SK-N-SH treated with all-trans-retinoic acid at 6 μM for 48 hours (cell line): ENCODE data around the gene GOLT1A.

Experiments used
- BACH2 ChIP-seq: fragments of 250-450 bp; sonication (Bioruptor Pico); IDR thresholded peaks from 2 replicates; pipeline ENCODE4 v1.9.0; 2021; ENCODE audit warnings: mild to moderate bottlenecking, borderline replicate concordance
- ESRRG ChIP-seq: fragments of 250-450 bp; sonication (Bioruptor Pico); IDR thresholded peaks from 2 replicates; pipeline ENCODE4 v1.6.1; 2021; ENCODE audit warnings: mild to moderate bottlenecking
- PPARA ChIP-seq: fragments of 250-450 bp; sonication (Bioruptor Pico); IDR thresholded peaks from 2 replicates; pipeline ENCODE4 v1.5.0; 2020; ENCODE audit warnings: mild to moderate bottlenecking, borderline replicate concordance
- RARB ChIP-seq: fragments of 250-450 bp; sonication (Bioruptor Pico); IDR thresholded peaks from 2 replicates; pipeline ENCODE4 v1.8.0; 2021; ENCODE audit warnings: mild to moderate bottlenecking, moderate library complexity
- ZC3H10 ChIP-seq: fragments of 250-450 bp; sonication (Bioruptor Pico); IDR thresholded peaks from 2 replicates; pipeline ENCODE4 v1.5.1; 2021; ENCODE audit warnings: mild to moderate bottlenecking, moderate library complexity
- TF ChIP-seq, protein P1 (sequence below): fragments of 250-450 bp; sonication (Bioruptor Pico); IDR thresholded peaks from 2 replicates; pipeline ENCODE4 v1.5.1; 2021; ENCODE audit warnings: mild to moderate bottlenecking, moderate library complexity
- TF ChIP-seq, protein P2 (sequence below): fragments of 250-450 bp; sonication (Bioruptor Pico); IDR thresholded peaks from 2 replicates; pipeline ENCODE4 v1.8.0; 2020; ENCODE audit warnings: mild to moderate bottlenecking, moderate library complexity, borderline replicate concordance

- TF ChIP-seq, protein P1, sequence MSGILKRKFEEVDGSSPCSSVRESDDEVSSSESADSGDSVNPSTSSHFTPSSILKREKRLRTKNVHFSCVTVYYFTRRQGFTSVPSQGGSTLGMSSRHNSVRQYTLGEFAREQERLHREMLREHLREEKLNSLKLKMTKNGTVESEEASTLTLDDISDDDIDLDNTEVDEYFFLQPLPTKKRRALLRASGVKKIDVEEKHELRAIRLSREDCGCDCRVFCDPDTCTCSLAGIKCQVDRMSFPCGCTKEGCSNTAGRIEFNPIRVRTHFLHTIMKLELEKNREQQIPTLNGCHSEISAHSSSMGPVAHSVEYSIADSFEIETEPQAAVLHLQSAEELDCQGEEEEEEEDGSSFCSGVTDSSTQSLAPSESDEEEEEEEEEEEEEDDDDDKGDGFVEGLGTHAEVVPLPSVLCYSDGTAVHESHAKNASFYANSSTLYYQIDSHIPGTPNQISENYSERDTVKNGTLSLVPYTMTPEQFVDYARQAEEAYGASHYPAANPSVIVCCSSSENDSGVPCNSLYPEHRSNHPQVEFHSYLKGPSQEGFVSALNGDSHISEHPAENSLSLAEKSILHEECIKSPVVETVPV (CRISPR knock-in tag) = no peak
- TF ChIP-seq RARB (CRISPR knock-in tag) (no peak), ZC3H10 (CRISPR knock-in tag) (no peak), ESRRG (no peak), PPARA (CRISPR knock-in tag) (no peak), BACH2 (CRISPR knock-in tag) (no peak)
- TF ChIP-seq, protein P2, sequence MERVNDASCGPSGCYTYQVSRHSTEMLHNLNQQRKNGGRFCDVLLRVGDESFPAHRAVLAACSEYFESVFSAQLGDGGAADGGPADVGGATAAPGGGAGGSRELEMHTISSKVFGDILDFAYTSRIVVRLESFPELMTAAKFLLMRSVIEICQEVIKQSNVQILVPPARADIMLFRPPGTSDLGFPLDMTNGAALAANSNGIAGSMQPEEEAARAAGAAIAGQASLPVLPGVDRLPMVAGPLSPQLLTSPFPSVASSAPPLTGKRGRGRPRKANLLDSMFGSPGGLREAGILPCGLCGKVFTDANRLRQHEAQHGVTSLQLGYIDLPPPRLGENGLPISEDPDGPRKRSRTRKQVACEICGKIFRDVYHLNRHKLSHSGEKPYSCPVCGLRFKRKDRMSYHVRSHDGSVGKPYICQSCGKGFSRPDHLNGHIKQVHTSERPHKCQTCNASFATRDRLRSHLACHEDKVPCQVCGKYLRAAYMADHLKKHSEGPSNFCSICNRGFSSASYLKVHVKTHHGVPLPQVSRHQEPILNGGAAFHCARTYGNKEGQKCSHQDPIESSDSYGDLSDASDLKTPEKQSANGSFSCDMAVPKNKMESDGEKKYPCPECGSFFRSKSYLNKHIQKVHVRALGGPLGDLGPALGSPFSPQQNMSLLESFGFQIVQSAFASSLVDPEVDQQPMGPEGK (CRISPR knock-in tag) = no peak
Observed at GRCh38 chr1:204203206-204203767, 10.5 kb downstream of the GOLT1A start.
